ENCODE measurements around the gene TRIM27.
"Not testable (repeated sequence)": the region's sequence is repeated elsewhere in the genome, so short reads cannot be mapped to it uniquely, and the experiment has no call there.

Gene TRIM27

DNA sequence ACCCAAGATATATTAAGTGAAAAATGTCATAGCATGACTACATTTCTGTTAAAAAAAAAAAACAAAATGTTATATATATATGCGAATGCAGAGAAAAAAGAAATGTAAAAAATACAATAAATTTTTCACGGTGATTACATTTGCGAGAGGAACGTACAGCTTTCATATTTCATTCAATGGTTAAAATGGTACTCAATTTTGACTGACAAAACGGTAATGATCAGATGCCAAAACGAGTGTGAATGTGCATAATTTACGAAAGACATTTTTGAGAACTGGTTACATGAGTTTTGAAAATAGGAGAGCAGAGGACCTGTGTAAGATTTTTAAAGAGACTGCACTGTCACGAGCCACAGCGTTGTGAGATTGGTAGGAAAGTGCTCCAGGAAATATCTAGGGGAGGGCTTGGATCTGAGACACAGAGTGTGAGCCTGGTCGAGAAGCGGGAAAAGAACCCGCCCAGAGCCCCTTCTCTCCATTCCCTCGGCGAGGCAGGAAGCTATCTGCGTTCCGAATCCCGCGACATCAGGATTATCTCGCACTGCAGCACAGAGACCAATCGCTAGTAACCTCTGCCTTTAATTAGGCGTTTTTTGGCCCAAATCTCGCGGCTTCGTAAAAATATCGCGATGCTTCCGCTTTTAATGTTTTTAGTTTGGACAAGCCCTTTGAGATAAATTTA lies 28.5 kb downstream of the TRIM27 start:
- DNase-seq = peak; percentile 92

DNA sequence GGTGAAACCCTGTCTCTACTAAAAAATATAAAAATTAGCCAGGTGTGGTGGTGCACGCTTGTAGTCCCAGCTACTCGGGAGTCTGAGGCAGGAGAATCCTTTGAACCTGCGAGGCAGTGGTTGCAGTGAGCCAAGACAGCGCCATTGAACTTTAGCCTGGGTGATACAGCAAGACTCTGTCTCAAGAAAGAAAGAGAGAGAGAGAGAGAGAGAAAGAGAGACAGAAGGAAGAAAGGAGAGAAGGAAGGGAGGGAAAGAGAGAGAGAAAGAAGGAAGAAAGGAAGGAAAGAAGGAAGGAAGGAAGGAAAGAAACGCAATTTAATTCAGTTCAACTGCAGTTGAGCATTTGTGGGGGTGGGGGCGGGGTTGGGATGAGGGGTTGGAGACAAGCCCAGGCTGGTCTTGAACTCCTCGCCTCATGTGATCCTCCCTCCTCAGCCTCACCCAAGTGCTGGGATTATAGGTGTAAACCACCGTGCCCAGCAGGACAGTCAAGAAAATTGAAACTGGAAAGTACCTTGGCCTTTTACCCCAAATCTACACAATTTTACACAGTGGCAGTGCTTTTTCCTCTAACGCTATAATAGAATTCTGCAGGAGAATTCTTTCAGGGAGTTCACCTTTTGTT lies 30.5 kb downstream of the TRIM27 start:
- no peak for DNase-seq

GRCh38 chr6:28892525-28892924 lies 31.3 kb downstream of the TRIM27 start:
- no peak for DNase-seq

GRCh38 chr6:28887796-28888496 lies 35.8 kb downstream of the TRIM27 start:
- no peak for DNase-seq

DNA sequence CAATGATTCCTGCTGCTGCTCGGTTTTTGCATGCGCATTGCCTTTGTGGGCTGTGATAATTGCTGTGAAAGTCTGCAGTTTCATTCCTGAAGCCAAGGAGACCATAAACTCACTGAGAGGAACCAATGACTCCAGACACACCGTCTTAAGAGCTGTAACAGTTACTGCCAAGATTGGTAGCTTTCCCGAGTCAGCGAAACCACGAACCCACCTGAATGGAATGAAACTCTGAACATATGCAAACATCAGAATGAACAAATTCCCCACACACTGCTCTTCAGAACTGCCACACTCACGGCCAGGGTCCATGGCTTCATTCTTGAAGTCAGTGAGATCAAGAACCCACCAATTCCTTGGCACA lies 37.7 kb downstream of the TRIM27 start:
- no peak for DNase-seq

GRCh38 chr6:28884423-28885131 lies 39.2 kb downstream of the TRIM27 start:
- no peak for DNase-seq

- DNase-seq = peak; percentile 85
Measured at GRCh38 chr6:28880894-28881780, 42.6 kb downstream of the TRIM27 start.

GRCh38 chr6:28880519-28880893 lies 43.3 kb downstream of the TRIM27 start:
- DNase-seq = no peak

DNA sequence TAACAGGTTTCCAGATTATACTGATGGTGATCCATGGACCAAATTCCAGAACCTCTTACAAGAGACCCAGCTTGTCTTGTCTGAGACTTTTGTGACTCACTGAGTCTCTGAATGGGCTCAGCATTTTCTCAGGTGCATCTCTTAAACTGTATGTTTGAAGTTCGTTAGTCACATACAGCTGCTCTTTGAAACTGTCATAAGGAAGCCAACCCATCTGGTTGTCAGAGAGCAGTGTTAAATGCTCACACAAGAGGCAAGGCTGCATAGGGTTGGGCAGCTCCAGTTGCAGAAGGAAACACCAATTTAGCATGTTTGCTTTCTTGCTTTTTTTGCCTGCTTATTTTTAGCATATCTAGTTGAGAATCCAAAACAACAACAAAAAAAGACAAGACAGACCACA lies 47.1 kb downstream of the TRIM27 start:
- DNase-seq = no peak

DNA sequence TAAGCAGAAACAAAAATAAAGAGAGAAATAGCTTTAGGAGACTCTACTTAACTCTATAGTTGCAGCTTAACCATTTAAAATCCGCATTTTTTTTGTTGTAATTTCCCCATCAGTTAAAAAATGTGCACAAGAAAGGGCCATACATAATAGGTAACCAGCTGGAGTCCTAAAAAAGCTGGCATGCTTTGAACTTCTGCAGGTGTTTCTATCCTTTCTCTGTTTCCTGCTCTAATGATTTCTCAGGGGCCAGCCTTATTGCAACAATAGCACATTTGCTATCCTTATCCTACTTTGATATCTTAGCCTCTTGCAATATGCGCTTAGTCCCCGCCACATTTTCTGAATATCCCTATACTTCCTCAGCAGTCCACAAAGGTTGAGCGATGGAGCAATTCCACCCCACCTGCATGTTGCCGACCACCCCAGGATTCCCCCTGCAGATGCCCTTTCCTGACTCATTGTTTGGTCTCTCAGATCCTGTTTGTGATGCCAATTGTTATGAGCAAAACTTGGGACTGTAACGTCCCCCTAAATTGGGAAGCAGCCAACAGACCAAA lies 48.5 kb downstream of the TRIM27 start:
- DNase-seq = no peak

GRCh38 chr6:28872157-28872817 lies 51.5 kb downstream of the TRIM27 start:
- DNase-seq = not testable (repeated sequence)

- DNase-seq = no peak
Measured at GRCh38 chr6:28871335-28872156, 52.2 kb downstream of the TRIM27 start.

GRCh38 chr6:28868873-28869272 lies 54.9 kb downstream of the TRIM27 start:
- DNase-seq = no peak

DNA sequence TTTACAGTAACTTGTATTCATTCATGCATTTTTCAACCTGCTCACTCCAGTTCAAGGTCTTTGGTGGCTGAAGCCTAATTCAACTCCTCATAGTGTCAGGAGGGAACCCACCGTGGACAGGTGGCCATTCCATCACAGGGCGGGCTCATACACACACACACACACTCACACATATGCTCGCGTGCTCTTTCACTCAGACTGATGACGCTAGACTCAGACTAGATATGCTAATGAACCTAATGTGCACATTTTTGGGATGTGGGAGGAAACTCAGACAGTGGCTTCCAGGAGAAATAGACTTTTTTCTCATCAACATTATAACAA lies 56.7 kb downstream of the TRIM27 start:
- no peak for DNase-seq

DNA sequence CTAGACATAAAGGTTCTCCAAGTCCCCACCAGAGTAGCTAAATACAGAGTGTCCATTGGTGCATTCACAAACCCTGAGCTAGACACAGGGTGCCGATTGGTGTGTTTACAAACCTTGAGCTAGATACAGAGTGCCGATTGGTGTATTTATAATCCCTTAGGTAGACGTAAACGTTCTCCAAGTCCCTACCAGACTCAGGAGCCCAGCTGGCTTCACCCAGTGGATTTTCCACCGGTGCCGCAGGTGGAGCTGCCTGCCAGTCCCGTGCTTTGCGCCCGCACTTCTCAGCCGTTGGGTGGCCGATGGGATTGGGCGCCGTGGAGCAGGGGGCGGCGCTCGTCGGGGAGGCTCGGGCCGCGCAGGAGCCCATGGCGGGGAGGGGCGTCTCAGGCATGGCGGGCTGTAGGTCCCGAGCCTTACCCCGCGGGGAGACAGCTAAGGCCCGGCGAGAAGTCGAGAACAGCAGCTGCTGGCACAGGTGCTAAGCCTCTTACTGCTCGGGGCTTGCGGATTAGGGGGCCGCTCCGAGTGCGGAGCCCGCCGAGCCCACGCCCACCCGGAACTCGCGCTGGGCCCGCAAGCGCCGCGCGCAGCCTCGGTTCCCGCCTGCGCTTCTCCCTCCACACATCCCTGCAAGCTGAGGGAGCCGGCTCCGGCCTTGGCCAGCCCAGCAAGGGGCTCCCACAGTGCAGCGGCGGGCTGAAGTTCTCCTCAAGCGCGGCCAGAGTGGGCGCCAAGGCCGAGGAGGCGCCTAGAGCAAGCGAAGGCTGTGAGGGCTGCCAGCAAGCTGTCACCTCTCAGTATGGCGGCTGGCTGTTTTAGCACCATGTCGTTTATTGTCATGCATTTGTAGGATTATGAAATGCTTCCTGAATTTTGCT lies 57.3 kb downstream of the TRIM27 start:
- DNase-seq = peak; percentile 43

DNA sequence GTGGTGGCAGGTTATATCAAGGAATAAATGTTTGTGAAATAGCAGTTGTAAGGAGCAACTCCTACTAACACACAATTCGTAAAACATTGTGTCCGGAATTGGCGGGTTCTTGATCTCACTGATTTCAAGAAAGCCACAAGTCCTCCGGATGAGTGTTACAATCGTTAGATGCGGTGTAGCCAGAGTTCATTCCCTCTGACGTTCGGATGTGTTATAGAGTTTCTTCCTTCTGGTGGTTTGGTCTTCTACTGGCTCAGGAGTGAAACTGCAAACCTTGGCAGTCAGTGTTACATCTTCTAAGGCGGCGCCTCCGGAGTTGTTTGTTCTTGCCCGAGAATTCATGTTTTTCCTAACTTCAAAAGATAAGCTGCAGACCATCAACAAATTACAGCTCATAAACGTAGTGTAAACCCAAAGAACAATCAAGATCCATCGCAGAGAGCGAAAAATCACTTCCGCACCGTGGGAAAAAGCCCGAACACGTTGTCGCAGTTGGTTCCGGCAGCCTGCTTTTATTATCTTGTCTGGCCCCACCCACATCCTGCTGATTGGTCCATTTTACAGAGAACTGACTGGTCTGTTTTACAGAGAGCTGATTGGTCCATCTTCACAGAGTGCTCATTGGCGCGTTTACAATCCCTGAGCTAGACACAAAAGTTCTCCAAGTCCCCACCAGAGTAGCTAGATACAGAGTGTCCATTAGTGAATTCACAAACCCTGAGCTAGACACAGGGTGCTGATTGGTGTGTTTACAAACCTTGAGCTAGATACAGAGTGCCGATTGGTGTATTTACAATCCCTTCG lies 58.2 kb downstream of the TRIM27 start:
- DNase-seq = no peak

DNA sequence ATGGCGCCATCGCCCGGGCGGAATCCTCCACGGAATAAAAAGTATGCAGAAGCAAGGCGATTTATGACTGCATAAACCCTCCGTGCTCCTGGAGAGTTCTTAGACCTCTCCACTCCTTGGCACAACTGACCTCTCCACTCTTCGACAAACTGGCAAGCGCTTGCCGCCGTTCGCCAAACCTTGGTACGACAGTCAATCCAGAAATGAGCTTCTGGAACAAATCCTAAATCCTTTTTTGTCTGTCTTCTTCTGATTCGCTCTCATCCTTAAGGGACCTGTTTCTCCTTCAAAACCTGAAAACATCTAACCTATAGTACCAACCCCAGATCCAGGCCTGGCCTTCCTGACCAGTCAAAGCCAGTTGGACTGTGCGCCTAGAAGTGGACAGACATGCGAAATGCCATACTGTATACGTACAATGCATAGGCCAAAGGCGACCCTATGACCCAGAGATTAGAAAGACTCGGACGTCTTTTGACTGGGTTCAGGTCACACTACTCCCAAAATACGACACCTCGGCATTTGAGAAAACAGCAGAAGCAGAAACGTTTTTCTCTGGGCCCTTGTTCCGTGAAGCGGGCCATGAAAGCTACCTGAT lies 59.4 kb downstream of the TRIM27 start:
- DNase-seq = no peak

GRCh38 chr6:28863604-28864325 lies 60.0 kb downstream of the TRIM27 start:
- peak; percentile 81 for DNase-seq

Data from midbrain (tissue), 1 donor.